ENCODE measurements around the gene UCKL1. TPM values are rescaled to one million over a fixed set of nuclear protein-coding genes. Genes with fewer than 3 reads are reported as not detected.
"Not testable (repeated sequence)": the region's sequence is repeated elsewhere in the genome, so short reads cannot be mapped to it uniquely, and the experiment has no call there.

Gene UCKL1
- total RNA-seq, 1 donor from 2014 or later = 10.8 TPM

GRCh38 chr20:63930971-63931553 lies 25.2 kb downstream of the UCKL1 start:
- Mint-ChIP-seq H3K27me3 (ENCODE audit: insufficient read depth, low read depth) (no peaks in the 10 kb centered on the region), H3K9me3 (no peaks in the 10 kb centered on the region), H3K27ac (no peak overlapping the region), H3K4me3 (no peak overlapping the region), H3K36me3 (peaks cover 44% of the 10 kb centered on the region), H3K4me1 (peaks cover 2% of the 10 kb centered on the region)
- no peak overlapping the region for H2AFZ ChIP-seq (replicated peaks)
- peaks cover 12% of the 10 kb centered on the region for H3K79me2 ChIP-seq (ENCODE audit: low read depth)
- TF ChIP-seq EZH2phosphoT487 (IDR thresholded peaks at IDR 0.05) (no peak), EZH2 (IDR thresholded peaks at IDR 0.05) (no peak), CTCF (IDR thresholded peaks at IDR 0.05) (no peak)
- H3K27ac ChIP-seq = no peak overlapping the region
- DNase-seq (ENCODE audit: low spot score) = no peak
- no peak overlapping the region for H3K4me2 ChIP-seq
- no peak overlapping the region for H3K4me3 ChIP-seq
- H3K27me3 ChIP-seq = no peaks in the 10 kb centered on the region
- H3K9ac ChIP-seq = no peak overlapping the region
- peaks cover 28% of the 10 kb centered on the region for H4K20me1 ChIP-seq (ENCODE audit: low read depth)
- H3K36me3 ChIP-seq = no peaks in the 10 kb centered on the region
- H3F3A ChIP-seq (ENCODE audit: low read depth) = no peaks in the 10 kb centered on the region
- H3K9me3 ChIP-seq (ENCODE audit: low read depth) = no peaks in the 10 kb centered on the region
- H3K4me1 ChIP-seq = no peaks in the 10 kb centered on the region

- H3F3A ChIP-seq (ENCODE audit: low read depth); H3K27me3 Mint-ChIP-seq (ENCODE audit: insufficient read depth, low read depth); H3K4me3 ChIP-seq; H3K27ac Mint-ChIP-seq; H3K27me3 ChIP-seq; H3K36me3 ChIP-seq; H3K4me1 ChIP-seq; H2AFZ ChIP-seq (replicated peaks); H3K4me2 ChIP-seq; H3K9me3 ChIP-seq (ENCODE audit: low read depth); H3K9me3 Mint-ChIP-seq; H3K4me1 Mint-ChIP-seq; H3K4me3 Mint-ChIP-seq; H3K27ac ChIP-seq; H3K9ac ChIP-seq; DNase-seq (ENCODE audit: low spot score): not testable (repeated sequence)
- Histone ChIP-seq H3K79me2 (ENCODE audit: low read depth) (peaks cover 15% of the 10 kb centered on the region), H4K20me1 (ENCODE audit: low read depth) (peaks cover 31% of the 10 kb centered on the region)
- H3K36me3 Mint-ChIP-seq = peaks cover 39% of the 10 kb centered on the region
Measured at GRCh38 chr20:63929473-63929883, 26.7 kb downstream of the UCKL1 start.

- Histone ChIP-seq H3K36me3 (no peaks in the 10 kb centered on the region), H3K4me2 (no peak overlapping the region), H3K27ac (no peak overlapping the region), H4K20me1 (ENCODE audit: low read depth) (peaks cover 32% of the 10 kb centered on the region), H3K9ac (no peak overlapping the region), H2AFZ (replicated peaks) (no peak overlapping the region), H3K9me3 (ENCODE audit: low read depth) (no peaks in the 10 kb centered on the region), H3K4me3 (no peak overlapping the region), H3K79me2 (ENCODE audit: low read depth) (peaks cover 15% of the 10 kb centered on the region), H3F3A (ENCODE audit: low read depth) (no peaks in the 10 kb centered on the region), H3K27me3 (no peaks in the 10 kb centered on the region), H3K4me1 (no peaks in the 10 kb centered on the region)
- Mint-ChIP-seq H3K27me3 (ENCODE audit: insufficient read depth, low read depth) (no peaks in the 10 kb centered on the region), H3K27ac (no peak overlapping the region), H3K36me3 (peaks cover 39% of the 10 kb centered on the region), H3K4me3 (no peak overlapping the region), H3K4me1 (no peaks in the 10 kb centered on the region), H3K9me3 (no peaks in the 10 kb centered on the region)
- no peak for DNase-seq (ENCODE audit: low spot score)
- no peak for TF ChIP-seq EZH2 (IDR thresholded peaks at IDR 0.05)
- no peak for TF ChIP-seq EZH2phosphoT487 (IDR thresholded peaks at IDR 0.05)
- TF ChIP-seq CTCF (IDR thresholded peaks at IDR 0.05) = no peak
Measured at GRCh38 chr20:63929071-63929470, 27.1 kb downstream of the UCKL1 start.

- Mint-ChIP-seq H3K4me1 (no peaks in the 10 kb centered on the region), H3K27ac (no peak overlapping the region), H3K9me3 (no peaks in the 10 kb centered on the region), H3K4me3 (no peak overlapping the region), H3K27me3 (ENCODE audit: insufficient read depth, low read depth) (no peaks in the 10 kb centered on the region), H3K36me3 (peaks cover 32% of the 10 kb centered on the region)
- H3K79me2 ChIP-seq (ENCODE audit: low read depth) = peaks cover 21% of the 10 kb centered on the region
- no peak for DNase-seq (ENCODE audit: low spot score)
- no peak overlapping the region for H2AFZ ChIP-seq (replicated peaks)
- no peak overlapping the region for H3K27ac ChIP-seq
- H3F3A ChIP-seq (ENCODE audit: low read depth) = no peaks in the 10 kb centered on the region
- H3K27me3 ChIP-seq = no peaks in the 10 kb centered on the region
- peaks cover 36% of the 10 kb centered on the region for H4K20me1 ChIP-seq (ENCODE audit: low read depth)
- no peak overlapping the region for H3K4me3 ChIP-seq
- H3K4me2 ChIP-seq = no peak overlapping the region
- no peak overlapping the region for H3K9ac ChIP-seq
- no peaks in the 10 kb centered on the region for H3K9me3 ChIP-seq (ENCODE audit: low read depth)
- TF ChIP-seq EZH2phosphoT487 (IDR thresholded peaks at IDR 0.05) (no peak), CTCF (IDR thresholded peaks at IDR 0.05) (no peak), EZH2 (IDR thresholded peaks at IDR 0.05) (no peak)
- no peaks in the 10 kb centered on the region for H3K36me3 ChIP-seq
- H3K4me1 ChIP-seq = no peaks in the 10 kb centered on the region
Measured at GRCh38 chr20:63926298-63926697, 29.9 kb downstream of the UCKL1 start.

Measured in neural progenitor cell (in vitro differentiated cells).